ENCODE results near the gene WNT16. TPM values are rescaled to one million over a fixed set of nuclear protein-coding genes. Genes with fewer than 3 reads are reported as not detected.
"Not testable (repeated sequence)": the region's sequence is repeated elsewhere in the genome, so short reads cannot be mapped to it uniquely, and the experiment has no call there.

The WNT16 gene
- total RNA-seq, 2 donors from 2014 or later: not detected

- ATAC-seq (ENCODE audit: insufficient number of reproducible peaks, low FRiP score, low read depth) (no peak), DNase-seq (ENCODE audit: low spot score) (no peak)
- TF ChIP-seq CTCF (IDR thresholded peaks at IDR 0.05): no peak
- no peaks in the 10 kb centered on the region for H3K4me1 ChIP-seq (ENCODE audit: control insufficient read depth in 1 of 2, low read depth in 2 of 2)
- H3K4me3 ChIP-seq: no peak overlapping the region
- H3K27me3 ChIP-seq (replicated peaks; ENCODE audit: insufficient read depth): no peaks in the 10 kb centered on the region
- H3K9me3 ChIP-seq: no peaks in the 10 kb centered on the region
- H3K27ac ChIP-seq: no peak overlapping the region
- no peaks in the 10 kb centered on the region for H3K36me3 ChIP-seq
Observed at GRCh38 chr7:121307021-121307574, 21.7 kb upstream of the WNT16 start.

GRCh38 chr7:121313220-121313792, 15.5 kb upstream of the WNT16 start:
- Histone ChIP-seq H3K4me3 (no peak overlapping the region), H3K27me3 (replicated peaks; ENCODE audit: insufficient read depth) (no peaks in the 10 kb centered on the region), H3K4me1 (ENCODE audit: control insufficient read depth in 1 of 2, low read depth in 2 of 2) (peaks cover 0 to 4% of the 10 kb centered on the region in 2 donors), H3K27ac (no peak overlapping the region), H3K9me3 (no peaks in the 10 kb centered on the region), H3K36me3 (no peaks in the 10 kb centered on the region)
- no peak for ATAC-seq (ENCODE audit: insufficient number of reproducible peaks, low FRiP score, low read depth)
- no peak for TF ChIP-seq CTCF (IDR thresholded peaks at IDR 0.05)
- no peak for DNase-seq (ENCODE audit: low spot score)

GRCh38 chr7:121313793-121314676, 14.8 kb upstream of the WNT16 start:
- Histone ChIP-seq H3K4me3 (no peak overlapping the region), H3K27me3 (replicated peaks; ENCODE audit: insufficient read depth) (no peaks in the 10 kb centered on the region), H3K36me3 (no peaks in the 10 kb centered on the region), H3K4me1 (ENCODE audit: control insufficient read depth in 1 of 2, low read depth in 2 of 2) (peaks cover 0 to 4% of the 10 kb centered on the region in 2 donors), H3K9me3 (no peaks in the 10 kb centered on the region), H3K27ac (no peak overlapping the region)
- TF ChIP-seq CTCF (IDR thresholded peaks at IDR 0.05): no peak
- ATAC-seq (ENCODE audit: insufficient number of reproducible peaks, low FRiP score, low read depth): no peak
- DNase-seq (ENCODE audit: low spot score): no peak

GRCh38 chr7:121315170-121315569, 13.6 kb upstream of the WNT16 start:
- not testable (repeated sequence) for H3K9me3 ChIP-seq; H3K27me3 ChIP-seq (replicated peaks; ENCODE audit: insufficient read depth); ATAC-seq (ENCODE audit: insufficient number of reproducible peaks, low FRiP score, low read depth); H3K4me1 ChIP-seq (ENCODE audit: control insufficient read depth in 1 of 2, low read depth in 2 of 2); H3K27ac ChIP-seq; H3K4me3 ChIP-seq; H3K36me3 ChIP-seq; DNase-seq (ENCODE audit: low spot score)

- Histone ChIP-seq H3K27ac (no peak overlapping the region), H3K4me3 (no peak overlapping the region), H3K4me1 (ENCODE audit: control insufficient read depth in 1 of 2, low read depth in 2 of 2) (no peaks in the 10 kb centered on the region), H3K27me3 (replicated peaks; ENCODE audit: insufficient read depth) (no peaks in the 10 kb centered on the region), H3K9me3 (no peaks in the 10 kb centered on the region), H3K36me3 (no peaks in the 10 kb centered on the region)
- no peak for TF ChIP-seq CTCF (IDR thresholded peaks at IDR 0.05)
- DNase-seq (ENCODE audit: low spot score): no peak
- no peak for ATAC-seq (ENCODE audit: insufficient number of reproducible peaks, low FRiP score, low read depth)
Observed at GRCh38 chr7:121322460-121322859, 6.3 kb upstream of the WNT16 start.
